ENCODE results near the gene SOX15.

The SOX15 gene

GRCh38 chr17:7577327-7578199, 12.3 kb downstream of the SOX15 start:
- peaks cover 39% of the 10 kb centered on the region for H3K4me1 ChIP-seq (ENCODE audit: insufficient read depth, low read length, poor library complexity, severe bottlenecking)

GRCh38 chr17:7576432-7576937, 13.4 kb downstream of the SOX15 start:
- H3K9me2 ChIP-seq (replicated peaks; ENCODE audit: low read depth, low read length), result no peaks in the 10 kb centered on the region
- H3K4me3 ChIP-seq (ENCODE audit: low read length, poor library complexity, severe bottlenecking), result peak overlapping the region; percentile 98
- TF ChIP-seq, protein P1, sequence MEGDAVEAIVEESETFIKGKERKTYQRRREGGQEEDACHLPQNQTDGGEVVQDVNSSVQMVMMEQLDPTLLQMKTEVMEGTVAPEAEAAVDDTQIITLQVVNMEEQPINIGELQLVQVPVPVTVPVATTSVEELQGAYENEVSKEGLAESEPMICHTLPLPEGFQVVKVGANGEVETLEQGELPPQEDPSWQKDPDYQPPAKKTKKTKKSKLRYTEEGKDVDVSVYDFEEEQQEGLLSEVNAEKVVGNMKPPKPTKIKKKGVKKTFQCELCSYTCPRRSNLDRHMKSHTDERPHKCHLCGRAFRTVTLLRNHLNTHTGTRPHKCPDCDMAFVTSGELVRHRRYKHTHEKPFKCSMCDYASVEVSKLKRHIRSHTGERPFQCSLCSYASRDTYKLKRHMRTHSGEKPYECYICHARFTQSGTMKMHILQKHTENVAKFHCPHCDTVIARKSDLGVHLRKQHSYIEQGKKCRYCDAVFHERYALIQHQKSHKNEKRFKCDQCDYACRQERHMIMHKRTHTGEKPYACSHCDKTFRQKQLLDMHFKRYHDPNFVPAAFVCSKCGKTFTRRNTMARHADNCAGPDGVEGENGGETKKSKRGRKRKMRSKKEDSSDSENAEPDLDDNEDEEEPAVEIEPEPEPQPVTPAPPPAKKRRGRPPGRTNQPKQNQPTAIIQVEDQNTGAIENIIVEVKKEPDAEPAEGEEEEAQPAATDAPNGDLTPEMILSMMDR (conservative IDR thresholded peaks at IDR 0.05; ENCODE audit: low read length), result no peak
- TF ChIP-seq EZH2phosphoT487 (IDR thresholded peaks at IDR 0.05; ENCODE audit: borderline replicate concordance), result no peak
- no peak overlapping the region for H2AFZ ChIP-seq (ENCODE audit: low read length)
- H3K79me2 ChIP-seq (ENCODE audit: insufficient read depth, low read length), result peaks cover 75% of the 10 kb centered on the region
- peaks cover 67% of the 10 kb centered on the region for H4K20me1 ChIP-seq (ENCODE audit: insufficient read depth, low read length, poor library complexity, severe bottlenecking)
- H3K27me3 ChIP-seq (ENCODE audit: insufficient read depth, low read length, poor library complexity, severe bottlenecking), result peaks cover 7% of the 10 kb centered on the region
- peak overlapping the region; percentile 75 for H3K4me2 ChIP-seq (ENCODE audit: low read depth, low read length, poor library complexity, severe bottlenecking)
- H3K36me3 ChIP-seq (ENCODE audit: insufficient read depth, low read length), result peaks cover 73% of the 10 kb centered on the region
- H3K4me1 ChIP-seq (ENCODE audit: insufficient read depth, low read length, poor library complexity, severe bottlenecking), result peaks cover 36% of the 10 kb centered on the region
- H3K9me3 ChIP-seq (ENCODE audit: insufficient read depth, low read depth, low read length), result no peaks in the 10 kb centered on the region
- H3F3A ChIP-seq (ENCODE audit: low read depth), result peaks cover 27% of the 10 kb centered on the region
- no peak overlapping the region for H3K9ac ChIP-seq (ENCODE audit: low read depth, low read length, poor library complexity, severe bottlenecking)

More at GRCh38 chr17:7577327-7578199, 12.3 kb downstream of the SOX15 start:
- Histone ChIP-seq H3K9me3 (ENCODE audit: insufficient read depth, low read depth, low read length) (no peaks in the 10 kb centered on the region), H3K79me2 (ENCODE audit: insufficient read depth, low read length) (peaks cover 77% of the 10 kb centered on the region), H3F3A (ENCODE audit: low read depth) (peaks cover 27% of the 10 kb centered on the region), H3K27me3 (ENCODE audit: insufficient read depth, low read length, poor library complexity, severe bottlenecking) (peaks cover 7% of the 10 kb centered on the region), H3K4me2 (ENCODE audit: low read depth, low read length, poor library complexity, severe bottlenecking) (peak overlapping the region; percentile 75), H4K20me1 (ENCODE audit: insufficient read depth, low read length, poor library complexity, severe bottlenecking) (peaks cover 67% of the 10 kb centered on the region), H3K9me2 (replicated peaks; ENCODE audit: low read depth, low read length) (no peaks in the 10 kb centered on the region), H3K9ac (ENCODE audit: low read depth, low read length, poor library complexity, severe bottlenecking) (no peak overlapping the region), H3K36me3 (ENCODE audit: insufficient read depth, low read length) (peaks cover 73% of the 10 kb centered on the region), H2AFZ (ENCODE audit: low read length) (no peak overlapping the region), H3K4me3 (ENCODE audit: low read length, poor library complexity, severe bottlenecking) (no peak overlapping the region)
- TF ChIP-seq, protein P1 (conservative IDR thresholded peaks at IDR 0.05; ENCODE audit: low read length), result no peak
- TF ChIP-seq EZH2phosphoT487 (IDR thresholded peaks at IDR 0.05; ENCODE audit: borderline replicate concordance), result no peak

DNA sequence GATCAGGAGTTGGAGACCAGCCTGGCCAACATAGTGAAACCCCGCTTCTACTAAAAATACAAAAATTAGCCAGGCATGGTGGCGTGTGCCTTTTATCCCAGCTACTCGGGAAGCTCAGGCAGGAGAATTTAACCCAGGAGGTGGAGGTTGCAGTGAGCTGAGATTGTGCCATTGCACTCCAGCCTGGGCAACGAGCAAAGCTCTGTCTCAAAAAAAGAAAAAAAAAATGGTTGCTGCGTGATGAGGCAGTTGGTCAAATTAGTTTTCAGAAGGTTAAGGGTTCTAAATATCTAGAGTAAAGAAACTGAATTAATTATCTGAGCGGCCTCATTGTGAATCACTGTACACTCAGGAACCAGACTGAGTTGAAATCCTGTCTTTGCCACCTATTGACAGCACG, 13.9 kb downstream of the SOX15 start:
- Histone ChIP-seq H3K4me3 (ENCODE audit: low read length, poor library complexity, severe bottlenecking) (peak overlapping the region; percentile 98), H3F3A (ENCODE audit: low read depth) (peaks cover 27% of the 10 kb centered on the region), H3K36me3 (ENCODE audit: insufficient read depth, low read length) (peaks cover 76% of the 10 kb centered on the region), H2AFZ (ENCODE audit: low read length) (no peak overlapping the region), H3K79me2 (ENCODE audit: insufficient read depth, low read length) (peaks cover 75% of the 10 kb centered on the region), H3K27me3 (ENCODE audit: insufficient read depth, low read length, poor library complexity, severe bottlenecking) (peaks cover 7% of the 10 kb centered on the region), H3K9ac (ENCODE audit: low read depth, low read length, poor library complexity, severe bottlenecking) (no peak overlapping the region), H3K9me3 (ENCODE audit: insufficient read depth, low read depth, low read length) (no peaks in the 10 kb centered on the region), H4K20me1 (ENCODE audit: insufficient read depth, low read length, poor library complexity, severe bottlenecking) (peaks cover 67% of the 10 kb centered on the region), H3K9me2 (replicated peaks; ENCODE audit: low read depth, low read length) (no peaks in the 10 kb centered on the region), H3K4me1 (ENCODE audit: insufficient read depth, low read length, poor library complexity, severe bottlenecking) (peaks cover 40% of the 10 kb centered on the region), H3K4me2 (ENCODE audit: low read depth, low read length, poor library complexity, severe bottlenecking) (peak overlapping the region; percentile 75)
- TF ChIP-seq, protein P1 (conservative IDR thresholded peaks at IDR 0.05; ENCODE audit: low read length), result no peak
- TF ChIP-seq EZH2phosphoT487 (IDR thresholded peaks at IDR 0.05; ENCODE audit: borderline replicate concordance), result no peak
